ENCODE results near the gene NIPBL.

DNA sequence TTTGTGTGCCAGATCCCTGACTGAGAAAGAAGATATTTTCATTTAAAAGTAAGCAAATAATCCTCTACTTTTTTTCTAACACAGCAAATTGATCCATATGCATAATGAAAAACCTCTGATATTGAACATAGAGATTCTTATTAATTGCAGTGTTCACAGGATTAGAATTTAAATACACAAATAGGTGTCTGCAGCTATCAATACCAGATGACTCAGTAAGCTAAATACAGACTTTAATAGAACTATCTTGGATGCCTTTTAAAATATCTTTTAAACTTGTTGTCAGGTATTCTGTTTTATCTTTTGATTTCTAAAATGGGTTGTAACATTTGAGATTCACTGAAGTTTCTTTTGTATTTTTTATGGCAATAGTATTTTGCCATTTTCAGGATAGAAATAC, 43.1 kb downstream of the NIPBL start:
- TF ChIP-seq, protein P1, sequence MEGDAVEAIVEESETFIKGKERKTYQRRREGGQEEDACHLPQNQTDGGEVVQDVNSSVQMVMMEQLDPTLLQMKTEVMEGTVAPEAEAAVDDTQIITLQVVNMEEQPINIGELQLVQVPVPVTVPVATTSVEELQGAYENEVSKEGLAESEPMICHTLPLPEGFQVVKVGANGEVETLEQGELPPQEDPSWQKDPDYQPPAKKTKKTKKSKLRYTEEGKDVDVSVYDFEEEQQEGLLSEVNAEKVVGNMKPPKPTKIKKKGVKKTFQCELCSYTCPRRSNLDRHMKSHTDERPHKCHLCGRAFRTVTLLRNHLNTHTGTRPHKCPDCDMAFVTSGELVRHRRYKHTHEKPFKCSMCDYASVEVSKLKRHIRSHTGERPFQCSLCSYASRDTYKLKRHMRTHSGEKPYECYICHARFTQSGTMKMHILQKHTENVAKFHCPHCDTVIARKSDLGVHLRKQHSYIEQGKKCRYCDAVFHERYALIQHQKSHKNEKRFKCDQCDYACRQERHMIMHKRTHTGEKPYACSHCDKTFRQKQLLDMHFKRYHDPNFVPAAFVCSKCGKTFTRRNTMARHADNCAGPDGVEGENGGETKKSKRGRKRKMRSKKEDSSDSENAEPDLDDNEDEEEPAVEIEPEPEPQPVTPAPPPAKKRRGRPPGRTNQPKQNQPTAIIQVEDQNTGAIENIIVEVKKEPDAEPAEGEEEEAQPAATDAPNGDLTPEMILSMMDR (conservative IDR thresholded peaks at IDR 0.05 in 1 of 2, IDR thresholded peaks at IDR 0.05 in 1 of 2; ENCODE audit: low read depth in 1 of 2, low read length in 2 of 2) = no peak
- TF ChIP-seq EZH2 (IDR thresholded peaks at IDR 0.05; ENCODE audit: low read length, missing control alignments) = no peak
